ENCODE results near the gene CDCP1.
A peak's percentile ranks its signal among the peaks of the same experiment; 100 is the strongest.
"Not testable (repeated sequence)": the region's sequence is repeated elsewhere in the genome, so short reads cannot be mapped to it uniquely, and the experiment has no call there.

CDCP1 gene

DNA sequence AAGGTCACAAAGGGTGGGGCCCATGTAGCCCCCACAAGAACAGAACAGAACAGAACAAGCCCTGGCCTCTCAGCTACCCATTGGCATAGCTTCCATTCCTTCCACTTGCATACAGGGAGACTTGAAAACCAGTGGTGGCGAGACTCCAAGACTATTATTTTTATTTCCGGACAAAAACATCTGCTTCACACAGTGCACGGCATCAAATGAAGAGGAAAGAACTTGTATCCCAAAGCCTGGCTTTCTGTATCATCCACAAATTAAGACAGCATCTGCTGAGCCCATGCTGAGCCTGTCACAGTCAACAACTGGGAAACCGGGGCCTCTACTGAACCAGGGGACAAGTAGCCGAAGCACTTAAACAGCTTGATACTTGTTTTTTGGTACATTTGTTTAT, 64.0 kb downstream of the CDCP1 start:
- DNase-seq = no peak

- no peak for DNase-seq
These were observed 64.6 kb downstream of the CDCP1 start for GRCh38 chr3:45081506-45082141.

DNA sequence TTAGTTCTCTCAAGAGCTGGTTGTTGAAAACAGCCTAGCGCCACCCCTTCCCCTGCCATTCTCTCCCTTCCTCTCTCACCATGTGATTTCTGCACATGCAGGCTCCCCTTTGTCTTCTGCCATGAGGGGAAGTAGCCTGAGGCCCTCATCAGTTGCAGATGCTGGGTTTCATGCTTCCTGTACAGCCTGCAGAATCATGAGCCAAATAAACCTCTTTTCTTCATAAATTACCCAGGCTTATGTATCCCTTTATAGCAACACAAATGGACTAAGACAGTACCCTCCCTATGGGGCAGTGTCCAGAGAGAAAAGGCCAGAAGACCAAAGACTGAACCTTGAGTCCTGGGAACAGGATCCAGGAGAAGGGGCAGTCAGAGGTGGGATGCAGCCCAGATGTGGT, 65.4 kb downstream of the CDCP1 start:
- DNase-seq = no peak

DNA sequence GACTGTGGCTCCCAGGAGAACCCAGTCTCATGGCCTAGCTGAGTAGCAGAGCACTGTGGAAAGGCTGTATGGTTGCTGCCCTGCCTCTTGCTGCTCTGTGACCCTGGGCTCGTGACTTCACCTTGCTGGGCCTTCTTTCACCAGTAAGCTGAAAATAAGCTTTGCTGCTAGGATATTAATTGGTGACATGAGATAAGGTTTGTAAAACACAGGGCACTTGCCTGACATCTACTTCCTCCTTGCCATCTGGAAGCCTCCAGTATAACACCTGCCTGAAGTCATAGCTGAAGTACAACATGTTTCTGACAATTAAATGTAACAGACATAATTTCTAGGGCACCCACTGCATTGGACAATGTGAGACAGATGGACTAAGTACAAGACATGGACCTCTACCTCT, 66.5 kb downstream of the CDCP1 start:
- DNase-seq = no peak

- no peak for DNase-seq
These were observed 67.2 kb downstream of the CDCP1 start for GRCh38 chr3:45078910-45079522.

DNA sequence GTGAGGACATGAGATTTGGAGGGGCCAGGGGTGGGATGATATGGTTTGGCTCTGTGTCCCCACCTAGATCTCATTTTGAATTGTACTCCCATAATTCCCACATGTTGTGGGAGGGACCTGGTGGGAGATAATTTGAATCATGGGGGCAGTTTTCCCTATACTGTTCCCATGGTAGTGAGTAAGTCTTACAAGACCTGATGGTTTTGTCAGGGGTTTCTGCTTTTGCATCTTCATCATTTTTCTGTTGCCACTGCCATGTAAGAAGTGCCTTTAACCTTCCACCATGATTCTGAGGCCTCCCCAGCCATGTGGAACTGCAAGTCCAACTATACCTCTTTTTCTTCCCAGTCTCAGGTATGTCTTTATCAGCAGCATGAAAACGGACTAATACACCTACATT, 67.9 kb downstream of the CDCP1 start:
- not testable (repeated sequence) for DNase-seq

- no peak for DNase-seq
These were observed 70.2 kb downstream of the CDCP1 start for GRCh38 chr3:45075821-45076625.

- no peak for DNase-seq
These were observed 75.1 kb downstream of the CDCP1 start for GRCh38 chr3:45071075-45071474.

DNA sequence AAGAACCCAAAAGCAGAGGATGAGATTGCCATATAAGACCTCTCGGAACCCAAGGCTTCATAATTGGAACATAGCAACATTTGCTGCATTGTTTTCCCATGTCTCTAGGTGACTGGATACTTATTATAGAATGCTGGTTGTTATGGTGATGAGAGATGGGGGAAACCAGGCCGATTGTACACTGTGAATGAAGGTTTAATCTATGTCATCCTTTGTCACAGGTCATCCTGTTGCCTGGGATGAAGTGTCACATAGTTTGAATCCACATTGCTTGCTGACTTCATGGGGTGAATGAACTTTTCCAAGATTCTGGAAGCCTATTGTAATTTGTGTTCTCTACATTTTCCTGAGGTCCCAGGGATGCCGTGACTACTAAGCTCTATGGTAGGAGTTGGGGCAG, 78.2 kb downstream of the CDCP1 start:
- DNase-seq = peak; percentile 5

DNA sequence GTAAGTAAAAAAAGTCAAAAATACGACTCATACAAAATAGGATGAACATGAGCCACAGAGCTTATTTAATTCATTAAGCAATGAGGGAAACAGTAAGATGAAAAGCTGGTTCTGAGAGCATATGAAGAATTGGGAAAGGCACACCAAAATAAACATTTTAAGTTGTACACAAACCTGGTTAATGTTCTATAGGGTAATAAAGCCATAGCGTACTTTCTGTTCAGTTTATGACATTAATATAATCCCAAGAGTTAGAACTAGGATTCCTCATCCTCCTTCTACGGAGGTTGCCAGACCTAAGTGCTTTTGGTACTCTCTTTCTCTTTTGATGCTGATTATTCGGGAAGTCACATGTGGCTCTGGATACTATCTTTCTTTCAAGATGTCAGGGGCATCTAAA, 78.7 kb downstream of the CDCP1 start:
- DNase-seq = no peak

GRCh38 chr3:45066109-45066801, 79.9 kb downstream of the CDCP1 start:
- DNase-seq = no peak

DNA sequence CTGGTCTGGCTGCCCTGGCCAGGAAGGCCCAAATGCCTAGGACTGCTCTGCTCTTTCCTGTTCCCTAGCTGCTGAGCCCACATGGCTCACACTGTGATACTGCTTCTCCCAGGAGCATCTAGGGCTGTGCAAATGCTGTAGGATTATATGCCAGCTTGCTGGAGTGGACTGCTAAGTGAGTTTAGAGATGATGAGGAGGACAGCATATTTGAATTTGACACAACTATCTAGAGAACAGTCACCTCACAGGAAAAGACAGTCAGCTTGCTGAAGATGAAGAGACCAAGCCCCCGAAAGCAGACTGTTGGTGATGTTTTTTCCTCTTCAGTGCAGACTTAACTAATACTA, 80.8 kb downstream of the CDCP1 start:
- DNase-seq = no peak

DNA sequence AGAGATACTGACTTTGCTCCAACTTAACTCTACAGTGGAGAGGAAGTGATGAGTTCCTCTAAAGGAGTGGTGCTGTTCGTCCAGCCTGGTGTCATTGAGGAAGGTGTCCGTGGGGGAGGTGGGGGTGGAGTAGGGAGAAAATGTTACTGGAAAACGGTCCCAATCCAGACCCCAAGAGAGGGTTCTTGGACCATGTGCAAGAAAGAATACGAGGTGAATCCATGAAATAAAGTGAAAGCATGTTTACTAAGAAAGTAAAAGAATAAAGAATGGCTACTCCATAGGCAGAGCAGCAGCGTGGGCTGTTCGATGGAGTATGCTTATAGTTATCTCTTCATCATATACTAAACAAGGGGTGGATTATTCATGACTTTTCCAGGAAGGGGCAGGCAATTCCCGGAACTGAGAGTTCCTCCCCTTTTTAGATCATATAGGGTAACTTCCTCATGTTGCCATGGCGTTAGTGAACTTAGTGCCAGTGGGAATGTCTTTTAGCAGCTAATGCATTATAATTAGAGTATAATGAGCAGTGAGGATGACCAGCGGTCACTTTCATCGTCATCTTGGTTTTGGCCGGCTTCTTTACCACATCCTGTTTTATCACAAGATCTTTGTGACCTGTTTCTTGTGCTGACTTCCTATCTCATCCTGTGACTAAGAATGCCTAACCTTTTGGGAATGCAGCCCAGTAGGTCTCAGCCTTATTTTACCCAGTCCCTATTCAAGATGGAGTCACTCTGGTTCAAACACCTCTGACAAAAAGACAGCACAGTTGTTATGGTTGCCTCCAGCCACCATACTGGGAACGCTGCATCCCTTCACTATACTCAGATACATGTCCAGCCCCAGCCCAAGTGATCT, 81.4 kb downstream of the CDCP1 start:
- DNase-seq = no peak

GRCh38 chr3:45062697-45063070, 83.5 kb downstream of the CDCP1 start:
- DNase-seq = no peak

DNA sequence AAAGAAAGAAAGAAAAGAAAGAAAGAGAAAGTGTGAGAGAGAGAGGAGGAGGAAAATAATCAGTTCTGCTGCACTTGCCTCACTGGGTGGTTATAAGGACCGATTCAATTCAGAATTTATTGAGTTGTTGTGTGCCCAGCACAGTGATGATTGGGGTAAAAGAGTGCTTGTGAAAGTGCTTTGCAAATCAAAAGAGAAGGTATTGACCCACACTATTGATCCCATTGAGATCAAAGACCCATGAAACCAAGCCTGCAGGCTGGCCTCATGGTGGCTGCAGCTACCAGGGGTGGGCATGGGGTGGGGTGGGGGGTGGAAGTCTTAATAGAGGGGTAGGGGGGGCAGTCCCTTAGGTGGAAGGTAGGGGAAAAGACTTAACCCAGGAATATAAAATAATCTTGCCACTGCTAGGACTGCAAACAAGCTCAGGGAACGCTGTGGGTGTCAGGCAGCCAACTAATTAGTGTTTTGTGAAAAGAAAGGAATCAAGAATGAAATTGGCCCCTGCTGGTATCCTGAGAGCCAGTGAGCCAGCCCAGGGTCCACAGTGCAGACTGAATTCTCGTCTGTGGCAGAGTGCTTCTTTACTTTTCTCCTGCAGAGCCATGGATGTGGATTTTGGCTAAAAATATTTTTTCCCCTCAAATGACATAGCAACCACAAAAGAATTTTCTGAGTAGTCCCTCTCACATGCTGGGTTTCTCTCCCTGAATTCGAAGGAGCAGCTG, 85.8 kb downstream of the CDCP1 start:
- DNase-seq = no peak

DNA sequence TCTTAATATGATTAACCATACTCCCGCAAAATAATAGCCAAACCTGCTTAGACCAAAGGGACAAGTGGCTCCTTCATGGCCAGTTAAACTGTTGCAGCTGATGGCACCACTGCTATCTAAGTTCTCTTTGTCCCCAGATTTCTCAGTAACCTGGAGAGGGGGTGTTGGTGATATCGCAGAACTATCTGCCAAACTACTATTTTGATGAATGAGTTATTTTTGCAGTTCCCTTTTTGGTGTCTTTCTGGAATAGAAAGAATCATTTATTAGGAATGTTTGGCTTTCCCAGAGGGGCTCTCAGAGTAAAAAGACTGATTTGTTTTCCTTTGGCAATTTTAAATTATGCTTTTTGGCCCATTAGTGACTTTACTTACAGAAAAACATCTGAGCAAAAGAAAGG, 87.0 kb downstream of the CDCP1 start:
- no peak for DNase-seq

- DNase-seq = no peak
These were observed 88.6 kb downstream of the CDCP1 start for GRCh38 chr3:45057557-45057956.

GRCh38 chr3:45056608-45057301, 89.4 kb downstream of the CDCP1 start:
- no peak for DNase-seq

- DNase-seq = peak; percentile 9
These were observed 90.6 kb downstream of the CDCP1 start for GRCh38 chr3:45055411-45056143.

GRCh38 chr3:45055032-45055410, 91.2 kb downstream of the CDCP1 start:
- DNase-seq = no peak

All from DMS53 (cell line).